ENCODE measurements around the gene FAM53A. TPM values are rescaled to one million over a fixed set of nuclear protein-coding genes. Genes with fewer than 3 reads are reported as not detected.

Gene FAM53A
- total RNA-seq (2014; rRNA removed; shearing (Covaris generic)), result 7.3 TPM in 1 of 2 replicates, not detected in the other

- DNase-seq (ENCODE audit: low read depth), result peak; percentile 67
Observed at GRCh38 chr4:1683736-1684505, at the start of gene FAM53A. TSS of gene FAM53A (minus strand) at chr4:1684313. CDS start at chr4:1668741, 15,572 bp downstream.

- no peak for DNase-seq (ENCODE audit: low read depth)
Observed at GRCh38 chr4:1732911-1733310, 48.8 kb upstream of the FAM53A start.

- peak; percentile 93 for DNase-seq (ENCODE audit: low read depth)
Observed at GRCh38 chr4:1731180-1731579, 47.1 kb upstream of the FAM53A start.

GRCh38 chr4:1730532-1731135 is 46.5 kb upstream of the FAM53A start:
- peak; percentile 47 for DNase-seq (ENCODE audit: low read depth)

GRCh38 chr4:1728061-1728980 is 44.2 kb upstream of the FAM53A start:
- DNase-seq (ENCODE audit: low read depth), result no peak

GRCh38 chr4:1727117-1728031 is 43.3 kb upstream of the FAM53A start:
- peak; percentile 98 for DNase-seq (ENCODE audit: low read depth)

GRCh38 chr4:1726146-1726934 is 42.2 kb upstream of the FAM53A start:
- peak; percentile 85 for DNase-seq (ENCODE audit: low read depth)

GRCh38 chr4:1725521-1725920 is 41.4 kb upstream of the FAM53A start:
- no peak for DNase-seq (ENCODE audit: low read depth)

- DNase-seq (ENCODE audit: low read depth), result no peak
Observed at GRCh38 chr4:1723131-1723801, 39.2 kb upstream of the FAM53A start.

GRCh38 chr4:1722551-1723118 is 38.5 kb upstream of the FAM53A start:
- DNase-seq (ENCODE audit: low read depth), result no peak

- DNase-seq (ENCODE audit: low read depth), result no peak
Observed at GRCh38 chr4:1721666-1722550, 37.8 kb upstream of the FAM53A start.

- DNase-seq (ENCODE audit: low read depth), result peak; percentile 92
Observed at GRCh38 chr4:1721003-1721665, 37.0 kb upstream of the FAM53A start, which contains the start of the genes TACC3 and TMEM129. TSS of gene TACC3 (plus strand) at chr4:1721521. CDS start at chr4:1723422, 1,901 bp downstream. TSS of gene TMEM129 (minus strand) at chr4:1721323. CDS start at chr4:1720837, 486 bp downstream.

- peak; percentile 51 for DNase-seq (ENCODE audit: low read depth)
Observed at GRCh38 chr4:1720163-1720983, 36.3 kb upstream of the FAM53A start.

GRCh38 chr4:1718095-1718850 is 34.2 kb upstream of the FAM53A start:
- no peak for DNase-seq (ENCODE audit: low read depth)

- no peak for DNase-seq (ENCODE audit: low read depth)
Observed at GRCh38 chr4:1717129-1718094, 33.3 kb upstream of the FAM53A start.
